Measurements from ENCODE around the gene RTN4R.

The RTN4R gene

GRCh38 chr22:20241579-20242392 lies 26.3 kb downstream of the RTN4R start:
- no peak for DNase-seq (ENCODE audit: low spot score)

GRCh38 chr22:20240900-20241299 lies 27.2 kb downstream of the RTN4R start:
- DNase-seq (ENCODE audit: low spot score), result no peak

DNA sequence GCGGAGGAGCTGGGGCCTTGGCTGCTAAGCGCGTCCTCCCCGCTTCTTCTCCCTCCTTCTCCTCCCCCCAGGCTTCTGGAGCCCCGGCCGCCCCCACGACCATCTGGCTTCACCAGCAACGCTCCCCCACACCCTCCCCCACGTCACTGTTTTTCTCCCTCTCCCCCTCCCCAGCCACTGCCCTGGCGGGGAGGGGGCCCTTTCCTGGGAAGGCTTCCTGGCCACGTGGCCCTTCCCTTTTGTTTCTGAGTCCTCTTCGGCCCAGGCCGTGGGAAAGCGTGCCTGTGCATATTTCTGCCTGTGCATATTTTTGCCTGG lies 27.7 kb downstream of the RTN4R start:
- DNase-seq (ENCODE audit: low spot score), result no peak

GRCh38 chr22:20239676-20240446 lies 28.3 kb downstream of the RTN4R start:
- no peak for DNase-seq (ENCODE audit: low spot score)

DNA sequence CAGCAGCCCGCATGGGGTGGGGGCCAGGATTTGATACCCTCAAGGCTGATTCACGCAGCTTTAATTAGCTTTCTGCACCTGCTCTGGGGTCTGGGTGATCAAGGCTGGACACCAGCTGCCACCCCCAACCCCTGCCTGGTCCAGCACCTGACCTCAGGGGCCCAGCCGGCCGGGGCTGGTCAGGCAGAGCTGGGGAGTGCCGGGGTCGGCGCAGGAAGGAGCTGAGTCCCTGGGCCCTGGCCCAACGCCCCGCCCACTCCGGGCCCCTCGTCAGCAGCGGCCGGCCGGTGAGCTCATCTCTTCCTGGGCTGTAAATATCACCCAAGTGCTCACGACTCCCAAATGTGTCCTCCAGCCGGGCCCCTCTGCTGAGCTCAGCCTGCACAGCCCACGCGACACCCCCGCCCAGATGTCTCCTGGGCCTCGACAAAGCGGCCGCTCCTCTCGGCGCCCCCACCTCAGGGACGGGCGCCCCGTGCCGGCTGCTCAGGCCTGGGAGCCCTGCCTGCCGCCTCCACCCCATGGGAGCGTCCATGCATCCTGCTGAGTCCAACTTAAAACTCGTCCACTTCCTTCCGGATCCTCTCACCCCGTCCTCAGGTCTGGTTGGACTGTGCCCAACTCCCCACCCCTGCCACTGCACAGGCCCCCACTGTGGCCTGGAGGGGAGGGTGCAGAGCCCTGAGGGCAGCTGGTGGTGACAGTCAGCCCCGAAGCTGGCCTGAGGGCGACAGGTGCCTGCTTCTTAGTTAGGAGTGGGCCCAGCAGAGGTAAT lies 29.0 kb downstream of the RTN4R start:
- DNase-seq (ENCODE audit: low spot score), result no peak

DNA sequence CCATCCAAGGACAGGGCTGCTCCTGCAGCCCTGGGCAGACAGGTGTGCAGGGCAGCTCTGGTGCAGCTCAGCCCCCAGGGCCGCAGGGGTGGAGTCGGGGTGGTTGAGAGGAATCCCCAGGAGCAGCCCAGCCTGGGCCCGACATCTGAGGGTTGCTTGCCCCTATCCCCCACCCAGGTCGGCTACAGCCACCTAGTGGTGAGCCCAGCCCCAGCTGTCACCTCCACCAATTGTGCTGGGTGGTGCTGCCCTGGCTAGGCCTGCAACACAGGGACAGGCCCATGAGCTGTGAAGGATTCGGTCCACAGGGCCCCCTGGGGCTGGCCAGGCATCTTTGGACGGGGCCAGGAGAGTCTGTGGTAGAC lies 29.6 kb downstream of the RTN4R start:
- no peak for DNase-seq (ENCODE audit: low spot score)

DNA sequence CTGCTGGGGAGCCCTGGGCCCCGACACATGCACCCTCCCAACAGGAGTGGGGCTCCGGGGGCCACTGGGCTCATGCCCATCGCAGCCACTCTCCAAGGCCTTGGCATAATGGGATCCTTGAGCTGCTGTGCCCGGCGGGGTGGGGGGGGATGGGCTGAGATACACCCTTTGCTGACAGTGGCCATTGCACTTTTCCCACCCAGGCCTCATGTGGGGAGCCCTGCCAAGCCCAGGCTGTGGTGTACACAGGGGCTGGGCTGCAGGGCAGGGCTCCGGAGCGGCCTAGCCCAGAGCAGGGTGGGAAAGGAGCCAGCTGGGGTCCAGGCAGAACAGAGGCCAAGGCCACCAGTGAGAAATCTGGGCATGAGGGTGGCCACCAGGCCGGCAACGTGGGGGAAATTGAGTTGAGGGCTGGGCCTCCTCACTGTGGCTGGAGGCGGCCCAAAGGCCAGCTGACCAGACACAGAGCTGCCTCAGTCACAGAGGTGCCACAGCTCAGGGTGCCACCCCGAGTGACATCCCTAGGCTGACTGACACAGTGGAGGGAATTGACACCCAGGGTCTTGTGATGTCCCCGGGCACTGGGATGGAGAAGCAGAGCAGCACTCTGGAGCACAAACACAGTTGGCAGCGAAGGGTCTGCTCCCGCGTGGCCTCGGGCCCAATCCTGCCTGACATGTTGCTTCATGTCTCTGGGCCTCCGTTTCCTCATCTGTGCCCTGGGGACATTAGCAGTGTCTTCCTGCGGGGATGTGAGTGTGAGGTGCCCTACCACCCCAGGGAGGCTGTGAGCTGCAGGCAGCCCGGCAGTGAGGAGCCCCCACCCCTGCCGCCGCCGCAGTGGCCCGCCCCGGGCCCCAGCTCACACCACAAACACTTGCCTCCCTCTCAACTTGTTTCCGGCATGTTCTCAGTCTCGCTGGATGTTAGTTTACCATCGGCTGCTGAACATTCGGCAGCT lies 30.4 kb downstream of the RTN4R start:
- no peak for DNase-seq (ENCODE audit: low spot score)

- no peak for DNase-seq (ENCODE audit: low spot score)
Measured at GRCh38 chr22:20236052-20236717, 31.9 kb downstream of the RTN4R start.

DNA sequence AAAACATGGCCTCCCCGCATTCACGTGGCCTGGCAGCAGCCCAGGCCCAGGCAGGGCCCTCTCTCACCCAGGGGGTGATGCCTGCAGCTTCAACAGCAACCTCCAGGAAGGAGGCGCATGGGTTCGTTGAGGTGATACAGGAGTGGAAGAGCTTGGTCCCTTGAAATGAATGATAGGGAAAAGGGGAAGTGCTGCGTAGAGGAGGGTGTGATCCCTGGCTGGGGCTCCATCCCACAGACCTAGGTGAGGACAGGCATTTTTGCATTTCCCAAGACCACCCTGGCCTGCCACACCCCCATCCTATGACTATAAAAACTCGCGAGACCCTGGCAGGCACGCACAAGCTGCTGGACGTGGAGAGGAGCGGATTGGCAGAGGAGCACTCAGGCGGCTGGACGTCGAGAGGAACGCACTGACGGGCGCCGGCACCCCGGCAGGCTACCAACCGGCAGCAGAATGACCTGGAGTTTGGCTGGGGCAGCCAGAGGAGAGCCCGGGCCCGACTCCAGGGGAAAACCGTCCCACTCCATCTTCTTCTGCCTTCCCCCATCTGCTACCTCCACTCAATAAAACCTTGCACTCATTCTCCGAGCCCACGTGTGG lies 32.6 kb downstream of the RTN4R start:
- DNase-seq (ENCODE audit: low spot score), result no peak

DNA sequence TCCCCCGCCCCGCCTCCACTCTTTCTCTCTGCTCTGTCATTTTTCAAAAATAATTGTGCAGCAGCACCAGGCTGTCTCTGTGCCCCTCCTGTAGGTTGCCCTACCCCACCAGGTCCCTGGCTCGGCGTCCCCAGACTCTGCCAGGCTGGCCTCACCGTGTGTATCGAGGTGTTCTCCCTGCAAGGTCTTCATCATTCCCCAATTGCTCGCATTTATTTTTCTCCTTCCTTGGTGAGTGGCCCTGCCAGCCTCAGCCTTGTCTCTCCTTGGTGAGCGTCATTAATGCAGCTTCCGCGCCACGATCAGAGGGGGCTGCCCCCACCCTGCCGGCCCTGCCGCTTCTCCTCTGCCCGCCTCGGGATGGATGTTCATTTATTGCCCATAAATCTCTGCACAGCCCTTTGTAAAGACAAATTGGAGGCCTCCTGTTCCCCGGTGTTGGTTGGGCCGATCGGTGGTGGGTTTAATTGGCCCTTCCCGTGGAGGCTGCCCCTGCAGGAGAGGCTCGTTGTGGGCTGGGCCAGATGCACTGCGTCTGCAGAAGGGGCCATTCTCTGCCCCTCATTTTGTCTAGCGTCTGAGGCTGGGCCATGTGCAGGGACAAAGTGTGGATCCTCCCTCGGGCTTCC lies 33.2 kb downstream of the RTN4R start:
- DNase-seq (ENCODE audit: low spot score), result no peak

- no peak for DNase-seq (ENCODE audit: low spot score)
Measured at GRCh38 chr22:20234314-20234682, 33.8 kb downstream of the RTN4R start.

GRCh38 chr22:20233351-20234313 lies 34.5 kb downstream of the RTN4R start:
- no peak for DNase-seq (ENCODE audit: low spot score)

GRCh38 chr22:20232781-20233180 lies 35.3 kb downstream of the RTN4R start:
- DNase-seq (ENCODE audit: low spot score), result no peak

DNA sequence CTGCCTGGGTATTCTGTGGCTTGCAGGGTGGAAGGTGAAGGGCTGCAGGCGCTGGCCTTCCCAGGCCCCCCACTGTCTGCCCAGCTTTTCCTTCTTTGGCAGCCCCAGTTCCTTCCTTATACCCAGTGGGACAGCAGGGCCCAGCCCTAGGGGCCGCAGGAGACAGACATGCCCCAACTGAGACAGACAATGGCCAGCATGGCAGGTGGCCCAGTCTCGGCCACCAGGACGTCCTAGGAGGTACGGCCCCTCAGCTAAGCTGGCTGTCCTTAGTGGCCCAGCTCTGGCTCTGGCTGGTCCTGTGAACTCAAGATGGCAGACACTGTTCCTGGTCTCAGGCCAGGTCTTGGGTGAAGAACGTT lies 35.9 kb downstream of the RTN4R start:
- no peak for DNase-seq (ENCODE audit: low spot score)

GRCh38 chr22:20231514-20232236 lies 36.4 kb downstream of the RTN4R start:
- DNase-seq (ENCODE audit: low spot score), result no peak

DNA sequence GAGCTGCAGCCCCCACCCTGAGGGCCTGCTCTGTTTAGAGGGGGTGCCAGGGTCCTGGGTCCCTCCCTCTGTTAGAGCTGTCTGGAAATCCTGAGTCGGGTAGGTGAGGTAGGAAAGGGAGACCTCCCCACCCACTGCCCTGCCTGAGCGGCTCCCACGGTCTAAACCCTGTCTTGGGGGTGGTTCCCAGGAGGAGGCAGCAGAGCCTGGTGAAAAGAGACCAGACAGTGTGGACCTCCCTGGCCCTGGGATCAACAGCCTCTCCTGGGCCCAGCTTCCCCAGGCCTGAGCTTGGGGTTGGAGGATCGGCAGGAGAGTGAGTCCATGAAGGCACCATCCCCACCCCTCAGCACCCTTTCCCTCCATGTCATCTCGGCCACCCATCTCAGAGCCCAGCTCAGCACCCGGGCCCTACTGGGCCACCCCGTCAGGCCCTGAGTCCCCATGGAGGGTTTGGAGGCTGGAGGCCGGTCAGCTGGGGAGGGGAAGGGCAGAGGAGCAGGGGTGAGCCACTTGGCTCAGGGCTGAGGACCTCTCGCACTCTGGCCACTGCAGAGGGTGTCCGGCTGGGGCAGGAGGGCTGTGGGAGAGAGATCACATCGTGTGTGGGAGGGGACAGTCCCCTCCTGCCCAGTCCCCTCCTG lies 37.2 kb downstream of the RTN4R start:
- DNase-seq (ENCODE audit: low spot score), result no peak

DNA sequence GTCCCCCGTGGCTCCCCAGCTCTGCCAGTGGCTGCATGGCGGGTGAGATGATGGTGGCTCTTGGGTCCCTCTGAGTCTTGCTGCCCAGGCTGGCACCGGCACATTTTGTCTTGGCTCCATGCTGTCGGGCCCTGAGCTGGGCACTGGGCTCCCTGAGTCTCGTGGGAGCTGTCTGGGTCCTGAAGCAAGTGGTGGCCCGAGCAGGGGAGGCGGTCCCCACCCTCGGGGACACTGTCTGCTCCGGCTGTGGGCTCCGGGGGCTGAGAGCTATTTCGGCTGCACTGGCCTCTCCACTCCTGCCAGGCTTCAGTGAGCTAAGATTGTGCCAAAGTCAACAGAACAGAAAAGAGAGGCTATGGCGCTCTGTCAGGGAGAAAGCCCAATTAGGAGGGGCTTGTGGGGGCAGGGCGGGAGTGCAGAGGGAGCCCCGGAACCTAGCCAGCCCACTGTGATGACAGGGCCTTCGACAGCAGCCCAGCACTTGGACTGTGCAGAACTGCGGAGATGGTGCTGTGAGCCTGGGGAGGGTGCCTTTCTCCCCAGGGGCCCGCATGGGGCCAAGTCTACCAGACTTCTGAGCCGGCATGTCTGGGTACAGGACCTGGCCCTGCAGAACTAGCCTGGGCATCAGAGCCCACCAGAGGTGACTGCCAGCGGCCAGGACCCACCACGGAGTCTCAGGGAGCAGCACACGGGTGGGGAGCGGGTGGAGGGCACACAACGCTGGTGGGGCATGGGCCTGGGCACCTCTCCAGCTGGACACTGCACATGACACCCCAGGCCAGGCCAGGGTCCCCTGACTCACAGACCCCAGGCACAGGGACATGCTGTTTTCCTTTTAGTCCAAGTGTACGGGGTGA lies 38.0 kb downstream of the RTN4R start:
- no peak for DNase-seq (ENCODE audit: low spot score)

Measured in hematopoietic multipotent progenitor cell treated with erythropoietin and hydrocortisone succinate and interleukin-3 and kit ligand, for 15 days (in vitro differentiated cells).